ENCODE data around the gene CCER1.

The CCER1 gene

GRCh38 chr12:90943255-90943654, 11.7 kb downstream of the CCER1 start:
- Histone ChIP-seq H2AFZ (ENCODE audit: low read depth, low read length) (no peak overlapping the region), H4K20me1 (ENCODE audit: insufficient read depth, low read length) (no peaks in the 10 kb centered on the region), H3K9ac (ENCODE audit: low read length) (no peak overlapping the region), H3K79me2 (ENCODE audit: low read length) (no peaks in the 10 kb centered on the region), H3K9me3 (ENCODE audit: insufficient read depth, low read length) (no peaks in the 10 kb centered on the region), H3K36me3 (replicated peaks; ENCODE audit: low read depth, low read length) (no peaks in the 10 kb centered on the region), H3K4me3 (ENCODE audit: low read length) (no peak overlapping the region), H3K4me2 (ENCODE audit: low read length) (no peak overlapping the region), H3K4me1 (ENCODE audit: low read length) (no peaks in the 10 kb centered on the region), H3K27me3 (ENCODE audit: low read depth, low read length) (no peaks in the 10 kb centered on the region), H3K27ac (ENCODE audit: low read length) (no peak overlapping the region)
- TF ChIP-seq, protein P1, sequence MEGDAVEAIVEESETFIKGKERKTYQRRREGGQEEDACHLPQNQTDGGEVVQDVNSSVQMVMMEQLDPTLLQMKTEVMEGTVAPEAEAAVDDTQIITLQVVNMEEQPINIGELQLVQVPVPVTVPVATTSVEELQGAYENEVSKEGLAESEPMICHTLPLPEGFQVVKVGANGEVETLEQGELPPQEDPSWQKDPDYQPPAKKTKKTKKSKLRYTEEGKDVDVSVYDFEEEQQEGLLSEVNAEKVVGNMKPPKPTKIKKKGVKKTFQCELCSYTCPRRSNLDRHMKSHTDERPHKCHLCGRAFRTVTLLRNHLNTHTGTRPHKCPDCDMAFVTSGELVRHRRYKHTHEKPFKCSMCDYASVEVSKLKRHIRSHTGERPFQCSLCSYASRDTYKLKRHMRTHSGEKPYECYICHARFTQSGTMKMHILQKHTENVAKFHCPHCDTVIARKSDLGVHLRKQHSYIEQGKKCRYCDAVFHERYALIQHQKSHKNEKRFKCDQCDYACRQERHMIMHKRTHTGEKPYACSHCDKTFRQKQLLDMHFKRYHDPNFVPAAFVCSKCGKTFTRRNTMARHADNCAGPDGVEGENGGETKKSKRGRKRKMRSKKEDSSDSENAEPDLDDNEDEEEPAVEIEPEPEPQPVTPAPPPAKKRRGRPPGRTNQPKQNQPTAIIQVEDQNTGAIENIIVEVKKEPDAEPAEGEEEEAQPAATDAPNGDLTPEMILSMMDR (IDR thresholded peaks at IDR 0.05; ENCODE audit: low read depth, low read length) = no peak
- TF ChIP-seq EZH2phosphoT487 (IDR thresholded peaks at IDR 0.05; ENCODE audit: low read depth) = no peak

GRCh38 chr12:90940872-90941499, 14.0 kb downstream of the CCER1 start:
- Histone ChIP-seq H3K9ac (ENCODE audit: low read length) (no peak overlapping the region), H3K4me3 (ENCODE audit: low read length) (no peak overlapping the region), H3K36me3 (replicated peaks; ENCODE audit: low read depth, low read length) (no peaks in the 10 kb centered on the region), H3K4me2 (ENCODE audit: low read length) (peak overlapping the region; percentile 55), H3K27ac (ENCODE audit: low read length) (no peak overlapping the region), H3K4me1 (ENCODE audit: low read length) (no peaks in the 10 kb centered on the region), H2AFZ (ENCODE audit: low read depth, low read length) (no peak overlapping the region), H4K20me1 (ENCODE audit: insufficient read depth, low read length) (no peaks in the 10 kb centered on the region), H3K9me3 (ENCODE audit: insufficient read depth, low read length) (no peaks in the 10 kb centered on the region), H3K79me2 (ENCODE audit: low read length) (no peaks in the 10 kb centered on the region), H3K27me3 (ENCODE audit: low read depth, low read length) (no peaks in the 10 kb centered on the region)
- no peak for TF ChIP-seq EZH2phosphoT487 (IDR thresholded peaks at IDR 0.05; ENCODE audit: low read depth)
- TF ChIP-seq, protein P1 (IDR thresholded peaks at IDR 0.05; ENCODE audit: low read depth, low read length) = peak; percentile 79

DNA sequence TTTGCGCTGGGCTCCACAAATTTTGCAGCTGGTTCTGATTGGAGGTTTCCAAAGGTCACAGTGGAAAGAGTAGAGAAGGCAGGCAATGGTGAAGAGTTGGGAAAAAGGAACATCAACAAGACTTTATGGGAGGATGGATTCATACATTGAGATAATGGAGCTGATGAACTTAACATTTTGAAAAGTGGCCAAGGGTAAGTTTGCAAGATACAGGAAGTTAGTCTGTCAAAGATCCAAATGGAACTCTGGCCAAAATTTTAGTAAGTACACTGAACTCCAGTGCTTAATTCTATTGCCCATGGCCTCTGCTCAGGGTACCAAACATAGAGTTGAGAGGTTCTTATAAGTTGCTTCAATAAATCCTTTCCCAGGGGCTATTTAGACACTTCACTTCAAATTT, 15.6 kb downstream of the CCER1 start:
- H2AFZ ChIP-seq (ENCODE audit: low read depth, low read length) = no peak overlapping the region
- no peak overlapping the region for H3K4me3 ChIP-seq (ENCODE audit: low read length)
- no peaks in the 10 kb centered on the region for H3K79me2 ChIP-seq (ENCODE audit: low read length)
- H3K27me3 ChIP-seq (ENCODE audit: low read depth, low read length) = no peaks in the 10 kb centered on the region
- H3K27ac ChIP-seq (ENCODE audit: low read length) = no peak overlapping the region
- no peaks in the 10 kb centered on the region for H4K20me1 ChIP-seq (ENCODE audit: insufficient read depth, low read length)
- no peaks in the 10 kb centered on the region for H3K4me1 ChIP-seq (ENCODE audit: low read length)
- no peaks in the 10 kb centered on the region for H3K9me3 ChIP-seq (ENCODE audit: insufficient read depth, low read length)
- H3K4me2 ChIP-seq (ENCODE audit: low read length) = no peak overlapping the region
- H3K36me3 ChIP-seq (replicated peaks; ENCODE audit: low read depth, low read length) = no peaks in the 10 kb centered on the region
- H3K9ac ChIP-seq (ENCODE audit: low read length) = no peak overlapping the region
- TF ChIP-seq, protein P1 (IDR thresholded peaks at IDR 0.05; ENCODE audit: low read depth, low read length) = no peak
- TF ChIP-seq EZH2phosphoT487 (IDR thresholded peaks at IDR 0.05; ENCODE audit: low read depth) = no peak

DNA sequence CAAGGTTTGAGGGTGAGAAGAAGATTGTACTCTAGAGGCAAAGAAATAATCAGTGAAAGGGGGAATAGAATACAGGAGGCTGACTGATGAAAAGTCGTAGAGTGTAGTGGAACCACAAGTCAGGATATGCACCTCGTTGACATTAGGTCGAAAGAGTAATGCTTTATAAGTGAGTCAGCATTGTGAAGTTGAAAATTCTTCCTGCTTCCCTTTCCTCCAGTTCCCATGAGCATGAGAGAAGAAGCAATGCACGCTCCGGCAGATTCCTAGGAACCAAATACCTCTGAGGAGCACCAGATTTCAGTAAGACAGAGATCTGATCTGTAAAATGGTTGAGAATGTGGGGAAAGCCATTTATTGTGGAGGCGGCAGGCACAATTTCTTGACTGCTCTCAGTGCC, 16.5 kb downstream of the CCER1 start:
- Histone ChIP-seq H3K4me2 (ENCODE audit: low read length) (no peak overlapping the region), H3K36me3 (replicated peaks; ENCODE audit: low read depth, low read length) (no peaks in the 10 kb centered on the region), H3K4me1 (ENCODE audit: low read length) (no peaks in the 10 kb centered on the region), H3K27ac (ENCODE audit: low read length) (no peak overlapping the region), H3K9ac (ENCODE audit: low read length) (no peak overlapping the region), H3K79me2 (ENCODE audit: low read length) (no peaks in the 10 kb centered on the region), H4K20me1 (ENCODE audit: insufficient read depth, low read length) (no peaks in the 10 kb centered on the region), H3K27me3 (ENCODE audit: low read depth, low read length) (no peaks in the 10 kb centered on the region), H3K9me3 (ENCODE audit: insufficient read depth, low read length) (no peaks in the 10 kb centered on the region), H2AFZ (ENCODE audit: low read depth, low read length) (no peak overlapping the region), H3K4me3 (ENCODE audit: low read length) (no peak overlapping the region)
- no peak for TF ChIP-seq EZH2phosphoT487 (IDR thresholded peaks at IDR 0.05; ENCODE audit: low read depth)
- TF ChIP-seq, protein P1 (IDR thresholded peaks at IDR 0.05; ENCODE audit: low read depth, low read length) = no peak
